Activated CD4-positive, CD25-positive, alpha-beta regulatory T cell treated with anti-CD3 and anti-CD28 coated beads, Interleukin-2, amount 50 U/mL, for 24 hours (primary cell): Measurements from ENCODE around the gene IDE.
"Not testable (repeated sequence)": the region's sequence is repeated elsewhere in the genome, so short reads cannot be mapped to it uniquely, and the experiment has no call there.

ENCODE experiments used
- ATAC-seq, 2 donors: fragments of 150-1000 bp; cut with Tn5 transposase; one replicate each; pipeline ENCODE4 v1.10.0; 2021; ENCODE audit warnings: mild to moderate bottlenecking in 1 of 2, moderate library complexity in 1 of 2

The IDE gene

GRCh38 chr10:92490387-92490786, 83.5 kb downstream of the IDE start:
- ATAC-seq: no peak

GRCh38 chr10:92486637-92487036, 87.3 kb downstream of the IDE start:
- ATAC-seq: no peak

GRCh38 chr10:92483539-92483938, 90.4 kb downstream of the IDE start:
- ATAC-seq: no peak

- ATAC-seq: no peak
Measured at GRCh38 chr10:92480413-92480812, 93.5 kb downstream of the IDE start.

GRCh38 chr10:92479547-92479946, 94.3 kb downstream of the IDE start:
- no peak for ATAC-seq

GRCh38 chr10:92478536-92478935, 95.4 kb downstream of the IDE start:
- no peak for ATAC-seq

GRCh38 chr10:92475357-92475868, 98.5 kb downstream of the IDE start:
- no peak for ATAC-seq

- no peak for ATAC-seq
Measured at GRCh38 chr10:92470026-92470425, 103.9 kb downstream of the IDE start.

GRCh38 chr10:92464364-92464763, 109.5 kb downstream of the IDE start:
- no peak for ATAC-seq

GRCh38 chr10:92463582-92463981, 110.3 kb downstream of the IDE start:
- ATAC-seq: no peak

GRCh38 chr10:92454955-92455354, 118.9 kb downstream of the IDE start:
- ATAC-seq: not testable (repeated sequence)

- ATAC-seq: no peak
Measured at GRCh38 chr10:92452313-92452712, 121.6 kb downstream of the IDE start.

- ATAC-seq: no peak
Measured at GRCh38 chr10:92451431-92451830, 122.5 kb downstream of the IDE start.

GRCh38 chr10:92450896-92451295, 123.0 kb downstream of the IDE start:
- no peak for ATAC-seq

GRCh38 chr10:92440578-92440977, 133.3 kb downstream of the IDE start:
- ATAC-seq: no peak

- no peak for ATAC-seq
Measured at GRCh38 chr10:92438220-92438619, 135.7 kb downstream of the IDE start.

GRCh38 chr10:92436611-92437010, 137.3 kb downstream of the IDE start:
- ATAC-seq: no peak

- not testable (repeated sequence) for ATAC-seq
Measured at GRCh38 chr10:92436065-92436464, 137.8 kb downstream of the IDE start.

GRCh38 chr10:92434385-92434784, 139.5 kb downstream of the IDE start:
- no peak for ATAC-seq

- ATAC-seq: no peak
Measured at GRCh38 chr10:92432596-92432995, 141.3 kb downstream of the IDE start.

GRCh38 chr10:92430103-92430502, 143.8 kb downstream of the IDE start:
- no peak for ATAC-seq

GRCh38 chr10:92421550-92421949, 152.3 kb downstream of the IDE start:
- ATAC-seq: no peak

- no peak for ATAC-seq
Measured at GRCh38 chr10:92420546-92421275, 153.2 kb downstream of the IDE start.

GRCh38 chr10:92419740-92420545, 153.9 kb downstream of the IDE start:
- ATAC-seq: no peak
